GM13976 (cell line): ENCODE results near the gene RNASE12.

Source experiments
- DNase-seq: peaks from one replicate; pipeline ENCODE4 v3.0.0; 2012; ENCODE audit warnings: low spot score
- CTCF ChIP-seq: IDR thresholded peaks from 2 replicates; pipeline ENCODE4 v1.5.1; 2012; ENCODE audit warnings: borderline replicate concordance, mild to moderate bottlenecking; ENCODE audit not compliant: insufficient read depth; ENCODE audit errors: extremely low read depth, missing control alignments, control extremely low read depth
- in situ Hi-C: fragments of 300-500 bp; cut with MboI; formaldehyde crosslinking; loops from one replicate; pipeline ENCODE4 v1.12.0; 2022; ENCODE audit warnings: low sequenced_read_pairs, mixed read lengths, inconsistent platforms; ENCODE audit not compliant: unreplicated experiment

The RNASE12 gene

GRCh38 chr14:20564501-20564997 is 26.6 kb downstream of the RNASE12 start:
- TF ChIP-seq CTCF, result no peak
- DNase-seq, result no peak
- in situ Hi-C loops, result no loop called here

DNA sequence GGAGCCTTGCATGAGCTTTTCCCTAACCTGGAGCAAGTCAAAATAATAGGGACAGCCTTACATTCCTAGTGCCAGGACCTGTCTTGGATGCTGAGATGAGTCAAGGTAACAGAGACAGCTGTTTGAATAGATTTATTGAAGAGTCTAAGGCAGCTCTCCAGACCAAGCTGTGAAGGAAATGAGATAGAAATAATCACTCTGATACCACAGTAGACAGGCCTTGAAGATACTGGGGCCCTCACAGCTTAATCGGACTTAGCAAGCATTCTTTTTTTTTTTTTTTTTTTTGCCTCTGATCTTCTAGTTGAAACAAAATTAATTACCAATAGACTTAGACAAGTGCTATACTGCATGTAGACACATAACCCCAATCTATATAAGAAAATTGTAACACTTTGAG is 27.2 kb downstream of the RNASE12 start:
- TF ChIP-seq CTCF, result no peak
- in situ Hi-C loops, result no loop called here
- no peak for DNase-seq

DNA sequence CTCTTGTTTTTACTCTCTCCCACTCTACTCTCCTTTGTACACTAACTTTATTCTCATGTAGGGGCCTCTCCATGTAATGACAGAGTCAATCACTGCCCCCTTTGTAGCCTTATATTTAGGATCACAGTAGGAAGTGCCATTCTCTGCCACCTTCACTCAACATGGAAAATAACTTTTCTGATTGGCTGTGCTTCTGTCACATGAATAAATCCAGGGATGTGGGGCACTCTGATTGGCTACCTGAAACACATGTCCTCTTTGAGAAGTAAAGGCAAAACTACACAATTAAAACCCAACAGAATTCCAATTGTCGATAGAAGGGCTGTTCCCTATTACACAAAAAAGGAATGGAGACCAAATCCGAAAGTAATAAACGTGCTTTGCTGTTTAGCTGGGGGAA is 30.2 kb downstream of the RNASE12 start, which contains the start of gene RNASE9:
TSS of gene RNASE9 (minus strand) at position 87 of the 400 bp plus-strand sequence.
- no peak for TF ChIP-seq CTCF
- in situ Hi-C loops, result no loop called here
- no peak for DNase-seq

GRCh38 chr14:20559461-20559904 is 31.7 kb downstream of the RNASE12 start:
- TF ChIP-seq CTCF, result no peak
- no peak for DNase-seq
- in situ Hi-C loops, result no loop called here

DNA sequence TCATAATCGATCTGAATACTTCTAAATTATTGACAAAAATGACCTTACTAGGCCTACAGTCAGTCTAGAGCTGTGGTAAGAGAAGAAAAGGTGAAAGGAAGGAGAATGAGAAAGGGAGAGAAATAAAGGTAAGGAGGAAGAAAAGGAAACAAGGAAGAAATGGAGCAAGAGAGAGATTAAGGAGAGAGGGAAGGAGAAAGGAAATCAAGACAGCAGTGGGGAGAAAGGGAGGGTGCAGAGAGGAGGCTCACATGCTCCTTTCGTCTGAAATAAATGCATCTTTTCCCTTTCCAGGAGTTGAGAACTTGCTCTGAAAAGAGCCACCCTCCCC is 34.0 kb downstream of the RNASE12 start:
- in situ Hi-C loops, result no loop called here
- no peak for DNase-seq
- TF ChIP-seq CTCF, result no peak

GRCh38 chr14:20556500-20557211 is 34.5 kb downstream of the RNASE12 start:
- TF ChIP-seq CTCF, result no peak
- in situ Hi-C loops, result no loop called here
- DNase-seq, result no peak
